Activated T-helper 17 cell treated with anti-CD3 and anti-CD28 coated beads, Interleukin-2, amount 50 U/mL, for 72 hours (primary cell): Measurements from ENCODE around the gene APOL2. TPM values are rescaled to one million over a fixed set of nuclear protein-coding genes. Genes with fewer than 3 reads are reported as not detected.
"Not testable (repeated sequence)": the region's sequence is repeated elsewhere in the genome, so short reads cannot be mapped to it uniquely, and the experiment has no call there.

Experiments
- ATAC-seq: fragments of 150-1000 bp; cut with Tn5 transposase; replicated peaks from 2 replicates; pipeline ENCODE4 v1.10.0; 2021; ENCODE audit warnings: mild to moderate bottlenecking, moderate library complexity
- H3K27ac Mint-ChIP-seq: one replicate; pipeline ENCODE4 v1.8.0; 2022; ENCODE audit warnings: mixed read lengths
- H3K27me3 Mint-ChIP-seq: one replicate; pipeline ENCODE4 v1.8.0; 2022; ENCODE audit warnings: mixed read lengths
- H3K36me3 Mint-ChIP-seq: one replicate; pipeline ENCODE4 v1.8.0; 2022; ENCODE audit warnings: low read depth, mild to moderate bottlenecking, mixed read lengths
- H3K4me1 Mint-ChIP-seq: one replicate; pipeline ENCODE4 v1.8.0; 2022; ENCODE audit warnings: mixed read lengths
- H3K4me3 Mint-ChIP-seq: one replicate; pipeline ENCODE4 v1.8.0; 2022; ENCODE audit warnings: mild to moderate bottlenecking, mixed read lengths
- H3K9me3 Mint-ChIP-seq: one replicate; pipeline ENCODE4 v1.8.0; 2022; ENCODE audit warnings: mixed read lengths
- total RNA-seq, 2 donors: library from RNA; stranded (reverse); gene quantifications; one replicate each; pipeline ENCODE4 v1.2.3, GENCODE V29; 2022

APOL2 gene
- total RNA-seq, 2 donors from 2014 or later: 105 to 116 TPM

- Mint-ChIP-seq H3K27me3 (no peaks in the 10 kb centered on the region), H3K4me3 (peak overlapping the region; percentile 98), H3K4me1 (peaks cover 50% of the 10 kb centered on the region), H3K9me3 (no peaks in the 10 kb centered on the region), H3K36me3 (peaks cover 65% of the 10 kb centered on the region), H3K27ac (peak overlapping the region; percentile 96)
- ATAC-seq: peak; percentile 8
Measured at GRCh38 chr22:36238373-36239149, 766 bp downstream of the APOL2 start.

GRCh38 chr22:36237462-36238372 lies 1.6 kb downstream of the APOL2 start:
- peak overlapping the region; percentile 98 for H3K4me3 Mint-ChIP-seq
- peaks cover 73% of the 10 kb centered on the region for H3K36me3 Mint-ChIP-seq
- peak overlapping the region; percentile 96 for H3K27ac Mint-ChIP-seq
- H3K9me3 Mint-ChIP-seq: no peaks in the 10 kb centered on the region
- peaks cover 50% of the 10 kb centered on the region for H3K4me1 Mint-ChIP-seq
- H3K27me3 Mint-ChIP-seq: no peaks in the 10 kb centered on the region
- ATAC-seq: peak; percentile 27

GRCh38 chr22:36236388-36237319 lies 2.7 kb downstream of the APOL2 start:
- Mint-ChIP-seq H3K36me3 (peaks cover 84% of the 10 kb centered on the region), H3K4me1 (peaks cover 56% of the 10 kb centered on the region), H3K27me3 (no peaks in the 10 kb centered on the region), H3K27ac (peak overlapping the region; percentile 61), H3K9me3 (no peaks in the 10 kb centered on the region), H3K4me3 (peak overlapping the region; percentile 98)
- no peak for ATAC-seq

GRCh38 chr22:36235585-36235984 lies 3.7 kb downstream of the APOL2 start:
- peaks cover 56% of the 10 kb centered on the region for H3K4me1 Mint-ChIP-seq
- H3K27ac Mint-ChIP-seq: peak overlapping the region; percentile 61
- peaks cover 95% of the 10 kb centered on the region for H3K36me3 Mint-ChIP-seq
- no peaks in the 10 kb centered on the region for H3K27me3 Mint-ChIP-seq
- peak overlapping the region; percentile 98 for H3K4me3 Mint-ChIP-seq
- no peaks in the 10 kb centered on the region for H3K9me3 Mint-ChIP-seq
- no peak for ATAC-seq

- no peaks in the 10 kb centered on the region for H3K27me3 Mint-ChIP-seq
- peaks cover 49% of the 10 kb centered on the region for H3K4me1 Mint-ChIP-seq
- H3K4me3 Mint-ChIP-seq: peak overlapping the region; percentile 98
- no peak for ATAC-seq
- H3K27ac Mint-ChIP-seq: peak overlapping the region; percentile 61
- H3K36me3 Mint-ChIP-seq: peaks cover 100% of the 10 kb centered on the region
- no peaks in the 10 kb centered on the region for H3K9me3 Mint-ChIP-seq
Measured at GRCh38 chr22:36234919-36235318, 4.4 kb downstream of the APOL2 start.

- H3K9me3 Mint-ChIP-seq: no peaks in the 10 kb centered on the region
- H3K36me3 Mint-ChIP-seq: peaks cover 100% of the 10 kb centered on the region
- H3K4me1 Mint-ChIP-seq: peaks cover 46% of the 10 kb centered on the region
- ATAC-seq: no peak
- H3K27ac Mint-ChIP-seq: peak overlapping the region; percentile 61
- no peaks in the 10 kb centered on the region for H3K27me3 Mint-ChIP-seq
- peak overlapping the region; percentile 98 for H3K4me3 Mint-ChIP-seq
Measured at GRCh38 chr22:36234213-36234612, 5.1 kb downstream of the APOL2 start.

- Mint-ChIP-seq H3K27ac (peak overlapping the region; percentile 61), H3K36me3 (peaks cover 100% of the 10 kb centered on the region), H3K9me3 (no peaks in the 10 kb centered on the region), H3K4me1 (peaks cover 46% of the 10 kb centered on the region), H3K27me3 (no peaks in the 10 kb centered on the region), H3K4me3 (no peak overlapping the region)
- ATAC-seq: no peak
Measured at GRCh38 chr22:36233796-36234195, 5.5 kb downstream of the APOL2 start.

- H3K36me3 Mint-ChIP-seq: peaks cover 100% of the 10 kb centered on the region
- no peak overlapping the region for H3K4me3 Mint-ChIP-seq
- ATAC-seq: no peak
- H3K9me3 Mint-ChIP-seq: no peaks in the 10 kb centered on the region
- peaks cover 42% of the 10 kb centered on the region for H3K4me1 Mint-ChIP-seq
- peak overlapping the region; percentile 66 for H3K27ac Mint-ChIP-seq
- H3K27me3 Mint-ChIP-seq: no peaks in the 10 kb centered on the region
Measured at GRCh38 chr22:36232715-36233401, 6.5 kb downstream of the APOL2 start.

- H3K27ac Mint-ChIP-seq: peak overlapping the region; percentile 46
Measured at GRCh38 chr22:36231051-36231450, 8.3 kb downstream of the APOL2 start.

GRCh38 chr22:36229649-36230048 lies 9.7 kb downstream of the APOL2 start:
- H3K27me3 Mint-ChIP-seq, ATAC-seq, H3K9me3 Mint-ChIP-seq, H3K4me3 Mint-ChIP-seq: not testable (repeated sequence)
- Mint-ChIP-seq H3K27ac (peak overlapping the region; percentile 5), H3K4me1 (peaks cover 15% of the 10 kb centered on the region), H3K36me3 (peaks cover 98% of the 10 kb centered on the region)

More at GRCh38 chr22:36231051-36231450, 8.3 kb downstream of the APOL2 start:
- H3K36me3 Mint-ChIP-seq: peaks cover 100% of the 10 kb centered on the region
- H3K9me3 Mint-ChIP-seq, H3K4me3 Mint-ChIP-seq, ATAC-seq, H3K27me3 Mint-ChIP-seq: not testable (repeated sequence)
- H3K4me1 Mint-ChIP-seq: peaks cover 29% of the 10 kb centered on the region

GRCh38 chr22:36228944-36229343 lies 10.4 kb downstream of the APOL2 start:
- ATAC-seq: no peak
- Mint-ChIP-seq H3K27ac (peak overlapping the region; percentile 5), H3K27me3 (no peaks in the 10 kb centered on the region), H3K9me3 (no peaks in the 10 kb centered on the region), H3K4me1 (peaks cover 8% of the 10 kb centered on the region), H3K4me3 (no peak overlapping the region), H3K36me3 (peaks cover 92% of the 10 kb centered on the region)

GRCh38 chr22:36228369-36228768 lies 11.0 kb downstream of the APOL2 start:
- not testable (repeated sequence) for H3K4me1 Mint-ChIP-seq, ATAC-seq, H3K9me3 Mint-ChIP-seq, H3K27ac Mint-ChIP-seq, H3K4me3 Mint-ChIP-seq, H3K27me3 Mint-ChIP-seq
- H3K36me3 Mint-ChIP-seq: peaks cover 86% of the 10 kb centered on the region

- no peaks in the 10 kb centered on the region for H3K27me3 Mint-ChIP-seq
- H3K36me3 Mint-ChIP-seq: peaks cover 80% of the 10 kb centered on the region
- no peak overlapping the region for H3K27ac Mint-ChIP-seq
- H3K9me3 Mint-ChIP-seq: no peaks in the 10 kb centered on the region
- no peak for ATAC-seq
- no peak overlapping the region for H3K4me3 Mint-ChIP-seq
- H3K4me1 Mint-ChIP-seq: peaks cover 6% of the 10 kb centered on the region
Measured at GRCh38 chr22:36227806-36228205, 11.5 kb downstream of the APOL2 start.
